AG10803 (cell line): Measurements from ENCODE around the gene PLEKHM3.

Experiments
- DNase-seq: peaks from one replicate; pipeline ENCODE4 v3.0.0; 2010; ENCODE audit warnings: low read depth
- H3K4me3 ChIP-seq: 2 replicates; pipeline ENCODE4 v1.5.1; 2011; ENCODE audit warnings: mild to moderate bottlenecking, low read length, control low read depth
- TF ChIP-seq, protein P1 (sequence below): conservative IDR thresholded peaks from 2 replicates; pipeline ENCODE4 v1.5.1; 2011; ENCODE audit warnings: mild to moderate bottlenecking, low read length, control low read depth, inconsistent platforms

The PLEKHM3 gene

DNA sequence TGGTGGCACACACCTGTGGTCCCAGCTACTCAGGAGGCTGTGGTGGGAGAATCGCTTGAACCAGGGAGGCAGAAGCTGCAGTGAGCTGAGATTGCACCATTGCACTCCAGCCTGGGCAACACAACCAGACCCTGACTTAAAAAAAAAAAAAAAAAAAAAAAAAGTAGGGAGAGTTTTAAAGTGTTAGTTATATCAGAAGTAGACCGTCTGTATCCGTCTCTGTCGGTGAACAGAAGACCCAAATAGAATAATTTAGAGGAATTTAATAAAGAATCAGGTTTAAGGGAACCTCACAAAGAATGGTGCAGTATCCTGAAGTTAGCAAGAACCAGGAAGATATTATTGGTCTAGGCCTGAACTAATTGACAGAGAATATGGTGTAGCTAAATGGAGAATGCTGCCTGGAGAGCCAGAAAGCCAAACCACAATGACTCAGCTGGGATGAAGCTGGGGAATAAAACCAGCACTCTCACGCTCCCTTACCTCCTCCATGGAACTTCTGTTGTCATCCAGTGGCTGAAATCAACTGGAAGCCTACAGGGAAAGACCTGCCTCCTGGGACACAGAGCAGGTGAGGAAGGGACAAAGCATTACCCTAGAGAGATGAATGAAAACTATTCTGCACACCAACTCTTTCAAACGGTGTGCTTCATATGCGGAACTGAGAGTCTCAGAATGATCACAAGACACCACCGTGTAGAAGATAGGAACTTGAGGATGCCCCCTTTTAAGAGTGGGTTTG is 39.1 kb upstream of the PLEKHM3 start:
- no peak overlapping the region for H3K4me3 ChIP-seq
- DNase-seq, result peak; percentile 93
- TF ChIP-seq, protein P1, sequence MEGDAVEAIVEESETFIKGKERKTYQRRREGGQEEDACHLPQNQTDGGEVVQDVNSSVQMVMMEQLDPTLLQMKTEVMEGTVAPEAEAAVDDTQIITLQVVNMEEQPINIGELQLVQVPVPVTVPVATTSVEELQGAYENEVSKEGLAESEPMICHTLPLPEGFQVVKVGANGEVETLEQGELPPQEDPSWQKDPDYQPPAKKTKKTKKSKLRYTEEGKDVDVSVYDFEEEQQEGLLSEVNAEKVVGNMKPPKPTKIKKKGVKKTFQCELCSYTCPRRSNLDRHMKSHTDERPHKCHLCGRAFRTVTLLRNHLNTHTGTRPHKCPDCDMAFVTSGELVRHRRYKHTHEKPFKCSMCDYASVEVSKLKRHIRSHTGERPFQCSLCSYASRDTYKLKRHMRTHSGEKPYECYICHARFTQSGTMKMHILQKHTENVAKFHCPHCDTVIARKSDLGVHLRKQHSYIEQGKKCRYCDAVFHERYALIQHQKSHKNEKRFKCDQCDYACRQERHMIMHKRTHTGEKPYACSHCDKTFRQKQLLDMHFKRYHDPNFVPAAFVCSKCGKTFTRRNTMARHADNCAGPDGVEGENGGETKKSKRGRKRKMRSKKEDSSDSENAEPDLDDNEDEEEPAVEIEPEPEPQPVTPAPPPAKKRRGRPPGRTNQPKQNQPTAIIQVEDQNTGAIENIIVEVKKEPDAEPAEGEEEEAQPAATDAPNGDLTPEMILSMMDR, result no peak

DNA sequence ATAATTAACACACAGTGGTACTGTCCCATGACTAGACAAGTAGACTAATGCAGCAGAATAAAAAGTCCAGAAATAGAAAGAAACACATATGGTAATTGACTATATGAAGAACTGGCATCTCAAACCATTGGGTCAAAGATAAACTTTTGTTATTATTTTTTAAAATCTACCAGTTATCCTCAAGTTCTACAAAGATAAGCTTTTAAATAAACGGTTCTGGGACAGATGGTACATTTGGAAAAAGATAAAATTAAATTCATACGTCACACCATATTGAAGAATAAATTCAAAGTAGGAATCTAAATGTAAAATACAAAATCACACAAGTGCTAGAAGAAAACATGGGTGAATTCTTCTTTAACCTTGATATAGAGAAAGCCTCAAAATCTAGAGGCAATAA is 37.6 kb upstream of the PLEKHM3 start:
- TF ChIP-seq, protein P1, result no peak
- DNase-seq, result no peak
- no peak overlapping the region for H3K4me3 ChIP-seq

DNA sequence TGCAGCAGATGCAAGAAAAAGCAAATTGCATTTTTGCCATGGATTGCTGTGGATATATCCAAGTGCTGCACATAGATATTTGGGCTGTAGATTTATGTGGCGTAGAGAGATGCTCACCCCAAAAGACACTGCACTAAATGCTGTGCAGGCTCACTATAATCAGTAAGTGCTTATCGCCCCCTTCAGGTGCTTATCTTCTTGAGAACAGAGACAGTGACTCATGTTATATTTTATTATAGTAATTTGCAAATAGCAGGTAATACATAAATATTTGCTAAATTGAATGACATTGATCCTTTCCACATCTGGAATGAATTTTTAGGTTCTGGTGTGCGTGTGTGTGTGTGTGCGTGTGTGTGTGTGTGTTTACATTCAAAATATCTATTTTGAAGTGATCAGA is 36.8 kb upstream of the PLEKHM3 start:
- peak; percentile 35 for DNase-seq
- TF ChIP-seq, protein P1, result peak; percentile 37
- H3K4me3 ChIP-seq, result no peak overlapping the region

DNA sequence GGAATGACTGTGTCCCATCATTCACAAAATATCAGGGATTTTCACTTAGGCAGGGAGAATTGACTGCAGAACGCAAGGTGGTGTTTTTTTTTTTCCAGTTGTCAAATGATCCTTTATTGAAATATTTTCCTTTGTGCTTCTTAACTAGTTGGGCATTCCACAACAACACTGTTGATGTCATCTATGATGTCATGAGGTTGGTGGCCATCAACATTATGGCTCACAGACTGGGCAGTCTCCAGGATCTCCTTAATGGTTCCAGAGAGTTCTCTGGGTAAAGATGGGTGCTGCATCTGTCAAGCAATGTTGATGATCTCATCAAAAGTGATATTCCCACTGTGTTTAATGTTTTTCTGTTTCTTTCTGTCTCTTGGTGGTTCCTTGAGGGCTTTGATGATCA is 31.8 kb upstream of the PLEKHM3 start:
- H3K4me3 ChIP-seq, result no peak overlapping the region
- TF ChIP-seq, protein P1, result no peak
- DNase-seq, result no peak

DNA sequence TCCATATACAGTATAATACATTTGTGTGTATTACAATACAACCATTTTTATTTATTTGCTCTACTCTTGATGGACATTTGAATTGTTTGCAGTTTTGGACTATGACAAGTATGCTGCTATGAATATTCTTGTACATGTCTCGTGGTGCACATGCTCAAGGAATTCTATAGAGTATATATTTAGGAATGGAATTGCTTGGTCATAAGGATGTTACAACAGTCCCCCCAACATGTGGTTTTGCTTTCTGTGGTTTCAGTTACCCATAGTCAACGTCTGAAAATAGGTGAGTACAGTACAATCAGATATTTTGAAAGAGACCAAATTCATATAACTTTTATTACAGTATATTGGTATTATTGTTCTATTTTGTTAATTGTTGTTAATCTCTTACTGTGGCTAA is 24.1 kb upstream of the PLEKHM3 start:
- TF ChIP-seq, protein P1, result no peak
- no peak for DNase-seq
- H3K4me3 ChIP-seq, result no peak overlapping the region

DNA sequence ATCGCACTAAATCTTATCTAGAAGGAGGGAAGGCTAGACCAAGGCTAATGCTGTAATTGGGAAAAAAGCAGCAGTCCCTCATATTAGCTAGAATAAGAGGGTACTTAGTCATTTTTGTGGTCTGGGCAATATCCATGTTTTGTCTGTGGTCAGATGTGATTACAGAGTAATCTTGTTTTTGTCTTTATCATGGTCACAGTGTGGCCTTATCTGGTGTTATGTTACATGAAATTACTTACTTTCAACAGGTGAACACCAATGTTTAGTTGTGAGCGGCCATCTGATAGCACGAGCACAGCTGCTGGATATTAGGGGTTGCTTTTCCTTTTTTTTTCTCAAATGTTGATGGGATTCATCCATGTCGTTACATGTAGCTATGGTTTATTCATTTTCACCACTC is 23.7 kb upstream of the PLEKHM3 start:
- H3K4me3 ChIP-seq, result no peak overlapping the region
- no peak for DNase-seq
- TF ChIP-seq, protein P1, result no peak

DNA sequence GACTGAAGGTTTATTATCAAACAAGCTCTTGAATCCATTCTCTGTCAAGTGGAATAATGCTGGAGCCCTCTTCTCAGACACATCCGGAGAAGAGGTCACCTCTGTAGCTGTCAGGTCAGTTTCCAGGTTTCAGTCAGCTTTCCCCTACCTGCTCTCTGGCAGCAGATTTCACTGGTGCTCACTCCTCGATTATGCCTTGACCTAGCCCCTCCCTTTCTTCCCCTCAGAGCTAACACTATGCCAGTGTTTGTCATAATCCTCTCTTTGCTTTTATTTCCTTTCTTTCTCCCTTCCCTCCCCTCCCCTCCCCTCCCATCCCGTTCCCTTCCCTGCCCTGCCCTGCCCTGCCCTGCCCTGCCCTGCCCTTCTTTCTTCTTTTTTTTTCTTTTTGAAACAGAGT is 22.5 kb upstream of the PLEKHM3 start:
- no peak for DNase-seq
- H3K4me3 ChIP-seq, result no peak overlapping the region
- TF ChIP-seq, protein P1, result no peak
